ENCODE results near the gene GOPC.

GOPC gene

GRCh38 chr6:117550078-117550600, 52.2 kb downstream of the GOPC start:
- TF ChIP-seq CTCF (IDR thresholded peaks at IDR 0.05; ENCODE audit: insufficient read depth, low read depth, low read length, missing control alignments), result no peak
- DNase-seq (ENCODE audit: low read depth), result no peak
- no peak overlapping the region for H3K4me3 ChIP-seq (ENCODE audit: low read depth, low read length)

- TF ChIP-seq CTCF (IDR thresholded peaks at IDR 0.05; ENCODE audit: insufficient read depth, low read depth, low read length, missing control alignments), result no peak
- no peak overlapping the region for H3K4me3 ChIP-seq (ENCODE audit: low read depth, low read length)
- peak; percentile 27 for DNase-seq (ENCODE audit: low read depth)
Measured at GRCh38 chr6:117549611-117550010, 52.7 kb downstream of the GOPC start.

- DNase-seq (ENCODE audit: low read depth), result peak; percentile 37
- H3K4me3 ChIP-seq (ENCODE audit: low read depth, low read length), result no peak overlapping the region; the same call in 1 of the 2 replicates
- no peak for TF ChIP-seq CTCF (IDR thresholded peaks at IDR 0.05; ENCODE audit: insufficient read depth, low read depth, low read length, missing control alignments)
Measured at GRCh38 chr6:117548797-117549301, 53.5 kb downstream of the GOPC start.

- peak overlapping the region; percentile 46 for H3K4me3 ChIP-seq (ENCODE audit: low read depth, low read length)
- no peak for TF ChIP-seq CTCF (IDR thresholded peaks at IDR 0.05; ENCODE audit: insufficient read depth, low read depth, low read length, missing control alignments)
- peak; percentile 43 for DNase-seq (ENCODE audit: low read depth)
Measured at GRCh38 chr6:117547688-117548621, 54.4 kb downstream of the GOPC start.

- no peak for TF ChIP-seq CTCF (IDR thresholded peaks at IDR 0.05; ENCODE audit: insufficient read depth, low read depth, low read length, missing control alignments)
- DNase-seq (ENCODE audit: low read depth), result no peak
- H3K4me3 ChIP-seq (ENCODE audit: low read depth, low read length), result no peak overlapping the region
Measured at GRCh38 chr6:117546674-117547073, 55.6 kb downstream of the GOPC start.

- DNase-seq (ENCODE audit: low read depth), result no peak
- no peak overlapping the region for H3K4me3 ChIP-seq (ENCODE audit: low read depth, low read length)
- TF ChIP-seq CTCF (IDR thresholded peaks at IDR 0.05; ENCODE audit: insufficient read depth, low read depth, low read length, missing control alignments), result no peak
Measured at GRCh38 chr6:117545161-117545595, 57.1 kb downstream of the GOPC start.
